Esophagus squamous epithelium (tissue), 5 donors: ENCODE measurements around the gene FBXO24. TPM values are rescaled to one million over a fixed set of nuclear protein-coding genes. Genes with fewer than 3 reads are reported as not detected.

ENCODE experiments used
- DNase-seq: peaks from one replicate; lab custom pipeline; 2025; lab: John Stamatoyannopoulos, UW
- H3K27ac ChIP-seq, 4 donors: fragments of 200-600 bp; sonication (generic); one replicate each; pipeline ENCODE4 v1.5.1; 2016 to 2019; ENCODE audit warnings: mild to moderate bottlenecking in 1 of 4
- H3K27me3 ChIP-seq, 4 donors: fragments of 200-600 bp; sonication (generic); 1 replicate in 3 of 4; 2 replicates in 1 of 4; pipeline versions ENCODE4 v1.5.1 to v1.6.0; 2017 to 2021; ENCODE audit warnings: antibody characterized with exemption in 1 of 4
- H3K36me3 ChIP-seq, 3 donors: fragments of 200-600 bp; sonication (generic); one replicate each; pipeline ENCODE4 v1.5.1; 2016 to 2019
- H3K4me1 ChIP-seq, 3 donors: fragments of 200-600 bp; sonication (generic); one replicate each; pipeline ENCODE4 v1.5.1; 2017 to 2019
- H3K4me3 ChIP-seq, 4 donors: fragments of 200-600 bp; sonication (generic); 1 replicate in 3 of 4; 2 replicates in 1 of 4; pipeline ENCODE4 v1.5.1; 2016 to 2019; ENCODE audit warnings: mild to moderate bottlenecking in 2 of 4, moderate library complexity in 1 of 4
- H3K9me3 ChIP-seq, 3 donors: fragments of 200-600 bp; sonication (generic); one replicate each; pipeline ENCODE4 v1.5.1; 2016 to 2019
- POLR2A ChIP-seq, 4 donors: fragments of 450-650 bp; IDR thresholded peaks; one replicate each; pipeline ENCODE4 v1.6.1; 2017; ENCODE audit warnings: antibody characterized with exemption in 4 of 4, mild to moderate bottlenecking in 4 of 4, moderate library complexity in 3 of 4
- WGBS, 2 donors: methylation state at CpG; one replicate each; pipeline ENCODE4 v1.1.5; 2018; 5-methylcytosine and 5-hydroxymethylcytosine counted together
- intact Hi-C: fragments of 100-400 bp; cut with DNase I; formaldehyde crosslinking; loops from one replicate; pipeline ENCODE4 v1.15.0; 2022
- total RNA-seq, 4 donors: library from RNA; depleted of rRNA; stranded (reverse); fragments of >200 nt; gene quantifications; one replicate each; pipeline ENCODE4 v1.1.0, GENCODE V29; 2016
- TF ChIP-seq, protein P1 (sequence below), 6 experiments: fragments of 450-650 bp in 4 of 6; fragments of 200-600 bp in 2 of 6; sonication (generic) in 2 of 6; IDR thresholded peaks; one replicate each; pipeline ENCODE4 v1.5.1; 2016 to 2019; ENCODE audit warnings: antibody characterized with exemption in 6 of 6, mild to moderate bottlenecking in 4 of 6, moderate library complexity in 4 of 6
- donor health status: DM: yes; HTN: yes; CAD: no.

The FBXO24 gene
- total RNA-seq, 4 donors from 2014 or later = 0.19 to 1.6 (median 0.29) TPM; not detected in 1

DNA sequence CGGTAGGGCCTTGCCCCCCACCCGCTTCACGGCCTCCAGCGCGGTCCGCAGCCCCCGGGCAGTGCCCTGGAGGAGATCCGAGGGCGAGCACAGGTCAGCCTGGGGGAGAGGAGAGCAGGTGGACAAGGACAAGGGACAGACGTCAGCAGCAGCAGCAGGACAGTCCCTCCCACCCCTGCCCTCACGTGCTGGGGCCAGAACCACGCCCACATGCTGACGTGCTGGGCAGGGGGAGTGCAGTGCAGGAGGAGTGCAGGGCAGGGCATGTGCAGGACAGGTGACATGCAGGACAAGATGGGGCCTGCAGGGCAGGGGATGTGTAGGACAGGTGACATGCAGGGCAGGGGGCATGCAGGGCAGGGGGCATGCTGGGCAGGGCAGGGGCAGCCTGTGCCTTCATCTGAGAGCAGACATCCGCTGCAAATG lies 10.9 kb upstream of the FBXO24 start:
- TF ChIP-seq, protein P1, sequence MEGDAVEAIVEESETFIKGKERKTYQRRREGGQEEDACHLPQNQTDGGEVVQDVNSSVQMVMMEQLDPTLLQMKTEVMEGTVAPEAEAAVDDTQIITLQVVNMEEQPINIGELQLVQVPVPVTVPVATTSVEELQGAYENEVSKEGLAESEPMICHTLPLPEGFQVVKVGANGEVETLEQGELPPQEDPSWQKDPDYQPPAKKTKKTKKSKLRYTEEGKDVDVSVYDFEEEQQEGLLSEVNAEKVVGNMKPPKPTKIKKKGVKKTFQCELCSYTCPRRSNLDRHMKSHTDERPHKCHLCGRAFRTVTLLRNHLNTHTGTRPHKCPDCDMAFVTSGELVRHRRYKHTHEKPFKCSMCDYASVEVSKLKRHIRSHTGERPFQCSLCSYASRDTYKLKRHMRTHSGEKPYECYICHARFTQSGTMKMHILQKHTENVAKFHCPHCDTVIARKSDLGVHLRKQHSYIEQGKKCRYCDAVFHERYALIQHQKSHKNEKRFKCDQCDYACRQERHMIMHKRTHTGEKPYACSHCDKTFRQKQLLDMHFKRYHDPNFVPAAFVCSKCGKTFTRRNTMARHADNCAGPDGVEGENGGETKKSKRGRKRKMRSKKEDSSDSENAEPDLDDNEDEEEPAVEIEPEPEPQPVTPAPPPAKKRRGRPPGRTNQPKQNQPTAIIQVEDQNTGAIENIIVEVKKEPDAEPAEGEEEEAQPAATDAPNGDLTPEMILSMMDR (IDR thresholded peaks at IDR 0.05) = no peak
- TF ChIP-seq POLR2A (IDR thresholded peaks at IDR 0.05) = no peak
- no peak overlapping the region for H3K27ac ChIP-seq
- intact Hi-C loops = no loop called here
- H3K4me1 ChIP-seq = peaks cover 2 to 14% (median 8%) of the 10 kb centered on the region in 3 donors
- 74 to 77% methylated on average over 8 to 10 of the region's 14 CpGs for WGBS, 2 donors
- H3K9me3 ChIP-seq = no peaks in the 10 kb centered on the region
- H3K4me3 ChIP-seq = no peak overlapping the region
- H3K36me3 ChIP-seq = peaks cover 45 to 72% (median 50%) of the 10 kb centered on the region in 3 donors
- H3K27me3 ChIP-seq = peaks cover 0 to 12% (median 0%) of the 10 kb centered on the region in 4 donors
- DNase-seq = no peak

- H3K27me3 ChIP-seq = peaks cover 0 to 6% (median 0%) of the 10 kb centered on the region in 4 donors
- no peak for DNase-seq
- no peak overlapping the region for H3K27ac ChIP-seq
- no peaks in the 10 kb centered on the region for H3K9me3 ChIP-seq
- 89% methylated on average over 11 of the region's 17 CpGs; no CpG with 5 or more reads in 1 of the 2 donors for WGBS, 2 donors
- H3K4me3 ChIP-seq = no peak overlapping the region
- TF ChIP-seq, protein P1 (IDR thresholded peaks at IDR 0.05) = no peak
- TF ChIP-seq POLR2A (IDR thresholded peaks at IDR 0.05) = no peak
- H3K4me1 ChIP-seq = peaks cover 0 to 9% (median 2%) of the 10 kb centered on the region in 3 donors
- intact Hi-C loops = no loop called here
- peaks cover 45 to 77% (median 53%) of the 10 kb centered on the region in 3 donors for H3K36me3 ChIP-seq
These were observed 10.3 kb upstream of the FBXO24 start for GRCh38 chr7:100575746-100576383.

DNA sequence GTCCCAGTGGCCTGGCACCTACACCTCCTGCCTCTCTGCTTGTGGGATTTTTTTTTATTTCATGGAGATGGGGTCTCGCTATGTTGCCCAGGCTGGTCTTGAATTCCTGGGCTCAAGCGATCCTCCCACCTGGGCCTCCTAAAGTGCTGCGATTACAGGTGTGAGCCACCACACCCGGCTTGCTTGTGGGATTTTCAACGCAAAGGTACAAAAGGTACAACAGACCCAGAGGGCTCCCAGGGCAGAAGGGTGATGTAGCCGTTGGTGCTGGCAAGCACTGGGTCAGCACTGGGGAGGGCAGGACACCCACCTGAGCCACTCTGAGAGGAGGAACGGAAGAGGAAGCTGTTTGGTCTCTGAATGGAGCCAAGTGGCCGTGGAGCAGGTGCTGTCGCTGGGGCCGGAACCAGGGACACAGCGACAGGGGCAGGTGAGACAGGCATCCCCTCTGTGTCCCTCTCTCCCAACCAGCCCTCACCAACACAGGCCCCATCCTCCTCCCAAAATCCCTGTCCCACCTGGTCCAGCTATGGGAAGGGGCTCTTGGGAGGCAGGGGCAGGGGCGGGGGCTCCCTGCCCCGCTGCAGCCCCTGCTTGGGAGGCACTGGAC lies 9.6 kb upstream of the FBXO24 start:
- no peak for TF ChIP-seq POLR2A (IDR thresholded peaks at IDR 0.05)
- TF ChIP-seq, protein P1 (IDR thresholded peaks at IDR 0.05) = no peak
- H3K27me3 ChIP-seq = no peaks in the 10 kb centered on the region
- peaks cover 0 to 9% (median 0%) of the 10 kb centered on the region in 3 donors for H3K4me1 ChIP-seq
- 88 to 90% methylated on average over 6 of the region's 13 CpGs for WGBS, 2 donors
- intact Hi-C loops = no loop called here
- H3K4me3 ChIP-seq = no peak overlapping the region
- H3K9me3 ChIP-seq = no peaks in the 10 kb centered on the region
- peaks cover 45 to 83% (median 60%) of the 10 kb centered on the region in 3 donors for H3K36me3 ChIP-seq
- no peak overlapping the region for H3K27ac ChIP-seq
- DNase-seq = no peak

DNA sequence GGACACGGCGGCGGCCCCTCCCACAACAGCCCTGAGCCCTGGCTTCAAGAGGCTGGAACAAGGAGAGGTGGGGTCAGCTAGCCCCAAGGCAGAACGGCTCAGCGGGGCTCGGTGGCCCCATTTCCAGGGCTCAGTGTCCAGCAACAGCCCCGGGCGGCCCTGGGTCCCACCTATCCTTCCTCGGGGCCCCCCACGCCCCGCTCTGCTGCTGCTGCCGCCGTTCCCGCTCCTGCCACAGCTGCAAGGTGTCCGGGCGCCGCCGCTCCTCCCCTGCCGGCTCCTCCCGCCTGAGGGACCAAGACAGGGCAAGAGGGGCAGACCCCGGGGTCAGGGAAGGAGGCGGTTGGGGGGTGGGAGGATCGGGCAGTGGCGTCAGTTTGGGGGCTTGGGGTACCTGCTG lies 9.0 kb upstream of the FBXO24 start:
- Histone ChIP-seq H3K4me3 (no peak overlapping the region), H3K9me3 (no peaks in the 10 kb centered on the region), H3K27ac (no peak overlapping the region), H3K27me3 (no peaks in the 10 kb centered on the region), H3K4me1 (peaks cover under 1 to 14% (median 4%) of the 10 kb centered on the region in 3 donors), H3K36me3 (peaks cover 51 to 89% (median 66%) of the 10 kb centered on the region in 3 donors)
- TF ChIP-seq POLR2A (IDR thresholded peaks at IDR 0.05) = no peak
- TF ChIP-seq, protein P1 (IDR thresholded peaks at IDR 0.05) = no peak
- no peak for DNase-seq
- 82 to 85% methylated on average over 6 of the region's 24 CpGs for WGBS, 2 donors
- intact Hi-C loops = no loop called here

DNA sequence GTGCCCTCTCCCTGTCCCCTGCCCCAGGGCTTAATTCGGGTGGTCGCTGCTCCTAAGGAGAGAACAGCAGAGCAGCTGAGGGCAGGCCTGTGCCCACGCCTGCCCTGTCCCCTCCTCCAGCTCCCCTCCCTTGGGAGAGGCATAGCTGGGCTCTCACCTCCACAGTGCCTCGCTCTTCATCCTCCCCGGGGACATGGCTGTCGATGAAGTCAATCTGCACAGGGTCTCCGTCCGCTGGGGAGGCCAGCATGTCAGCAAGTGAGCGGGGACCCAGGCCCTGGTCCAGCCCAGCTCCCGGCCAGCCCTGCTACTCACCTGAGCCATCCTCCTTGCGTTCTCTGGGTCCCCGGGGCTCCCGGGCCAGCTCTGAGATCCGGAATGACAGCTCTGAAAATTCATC lies 8.6 kb upstream of the FBXO24 start:
- H3K27me3 ChIP-seq = no peaks in the 10 kb centered on the region
- no peak for DNase-seq
- no peaks in the 10 kb centered on the region for H3K9me3 ChIP-seq
- H3K4me1 ChIP-seq = peaks cover 4 to 18% (median 8%) of the 10 kb centered on the region in 3 donors
- peaks cover 52 to 93% (median 68%) of the 10 kb centered on the region in 3 donors for H3K36me3 ChIP-seq
- 82 to 100% methylated on average over 1 to 8 of the region's 14 CpGs for WGBS, 2 donors
- H3K4me3 ChIP-seq = no peak overlapping the region
- H3K27ac ChIP-seq = no peak overlapping the region
- no peak for TF ChIP-seq POLR2A (IDR thresholded peaks at IDR 0.05)
- TF ChIP-seq, protein P1 (IDR thresholded peaks at IDR 0.05) = no peak
- intact Hi-C loops = no loop called here
